Measurements from ENCODE around the gene TCERG1L.

GRCh38 chr10:131180740-131181415, 130.6 kb downstream of the TCERG1L start:
- TF ChIP-seq CTCF (IDR thresholded peaks at IDR 0.05; ENCODE audit: insufficient read depth, low read length, poor library complexity, severe bottlenecking) (no peak), EZH2phosphoT487 (conservative IDR thresholded peaks at IDR 0.05; ENCODE audit: low read length) (no peak)

All from SU-DHL-6 (cell line).